HepG2 (cell line): Measurements from ENCODE around the gene SAMD13. TPM values are rescaled to one million over a fixed set of nuclear protein-coding genes. Genes with fewer than 3 reads are reported as not detected.

Source experiments
- ATAC-seq: fragments of 200-7000 bp; cut with Tn5 transposase; 3 replicates; pipeline ENCODE4 v1.9.1; 2020; ENCODE audit warnings: mild to moderate bottlenecking, moderate library complexity
- BruUV-seq: library from RNA; stranded (reverse); fragments of 400-500 nt; replicated peaks from 2 replicates; lab custom pipeline; 2021; lab: Mats Ljungman, UMichigan
- CTCF ChIA-PET: fragments of 300-600 bp; formaldehyde crosslinking; extraction: SDS; loops from one replicate; lab custom pipeline; 2021; ENCODE audit warnings: low total read pairs, inconsistent platforms, low intra/inter-chr PET ratio; lab: Yijun Ruan, JAX
- POLR2A ChIA-PET: fragments of 350-600 bp; sonication (Branson Sonifier 250); formaldehyde crosslinking; loops from one replicate; lab custom pipeline; 2020; ENCODE audit warnings: antibody characterized with exemption, inconsistent platforms; lab: Yijun Ruan, JAX
- DNase-seq: peaks from one replicate; pipeline ENCODE4 v3.0.0-alpha.2; 2015; ENCODE audit warnings: low spot score
- FAIRE-seq: peaks from 3 replicates; lab custom pipeline; 2011; peaks lifted over from hg19 to GRCh38; lab: Jason Lieb, UNC
- H2AFZ ChIP-seq: one replicate; pipeline ENCODE4 v1.6.1; 2011; ENCODE audit warnings: low read length, inconsistent platforms
- H3K27ac ChIP-seq: fragments of 300-600 bp; 3 replicates; pipeline ENCODE4 v1.8.0; 2011; ENCODE audit warnings: mixed run types, mild to moderate bottlenecking, mixed read lengths, low read length, inconsistent platforms; ENCODE audit not compliant: insufficient read depth; ENCODE audit errors: extremely low read length
- H3K27me3 ChIP-seq, 2 experiments: fragments of 200-600 bp in 1 of 2; 2 replicates in 1 of 2; 3 replicates in 1 of 2; pipeline versions ENCODE4 v1.6.0 to v1.8.0; 2011; ENCODE audit warnings: low read length in 2 of 2, mild to moderate bottlenecking in 2 of 2, moderate library complexity in 2 of 2, inconsistent platforms in 1 of 2; ENCODE audit not compliant: insufficient read depth in 2 of 2, control insufficient read depth in 1 of 2
- H3K36me3 ChIP-seq, 2 experiments: fragments of 200-600 bp in 1 of 2; replicated peaks in 1 of 2; 2 replicates in 1 of 2; 3 replicates in 1 of 2; pipeline versions ENCODE4 v1.5.1 to v1.8.0; 2011; ENCODE audit warnings: low read length in 2 of 2, inconsistent platforms in 1 of 2; ENCODE audit not compliant: insufficient read depth in 2 of 2, control insufficient read depth in 1 of 2
- H3K4me1 ChIP-seq: 2 replicates; pipeline ENCODE4 v1.5.1; 2012; ENCODE audit warnings: low read length, inconsistent platforms; ENCODE audit not compliant: insufficient read depth
- H3K4me2 ChIP-seq: 2 replicates; pipeline ENCODE4 v1.6.0; 2011; ENCODE audit warnings: low read depth, low read length, inconsistent platforms
- H3K4me3 ChIP-seq, 3 experiments: fragments of 200-600 bp in 1 of 3; sonication (generic), shearing (Covaris generic) in 1 of 3; replicated peaks in 1 of 3; 2 replicates each; pipeline ENCODE4 v1.5.1; 2011 to 2016; ENCODE audit warnings: low read length in 3 of 3, inconsistent platforms in 2 of 3, low read depth in 2 of 3, mild to moderate bottlenecking in 2 of 3, control low read depth in 1 of 3, mixed read lengths in 1 of 3; ENCODE audit not compliant: insufficient read depth in 1 of 3
- H3K79me2 ChIP-seq: one replicate; pipeline ENCODE4 v1.6.1; 2011; ENCODE audit warnings: low read length, inconsistent platforms; ENCODE audit not compliant: insufficient read depth
- H3K9ac ChIP-seq: 2 replicates; pipeline ENCODE4 v1.6.0; 2011; ENCODE audit warnings: mild to moderate bottlenecking, low read depth, low read length, inconsistent platforms; ENCODE audit not compliant: insufficient read depth
- H3K9me3 ChIP-seq: 2 replicates; pipeline ENCODE4 v1.5.1; 2012; ENCODE audit warnings: mild to moderate bottlenecking, low read length
- H4K20me1 ChIP-seq: 2 replicates; pipeline ENCODE4 v1.6.0; 2011; ENCODE audit warnings: inconsistent platforms, mild to moderate bottlenecking, low read length, moderate library complexity; ENCODE audit not compliant: insufficient read depth
- ATF7-NPFF ChIP-seq: sonication (generic); formaldehyde crosslinking; IDR thresholded peaks from 2 replicates; pipeline ENCODE4 v1.8.1; 2023; ENCODE audit warnings: mild to moderate bottlenecking, low read depth, missing genetic modification reagents, moderate library complexity
- FOSL2 ChIP-seq: sonication (generic); formaldehyde crosslinking; IDR thresholded peaks from 2 replicates; pipeline ENCODE4 v1.4.0; 2020; ENCODE audit warnings: missing genetic modification reagents
- SIN3A ChIP-seq: IDR thresholded peaks from 2 replicates; pipeline ENCODE4 v1.6.1; 2011; ENCODE audit warnings: low read depth, mild to moderate bottlenecking, control low read depth, low read length, borderline replicate concordance
- ZNF577 ChIP-seq: sonication (generic); formaldehyde crosslinking; IDR thresholded peaks from 2 replicates; pipeline ENCODE4 v1.4.0; 2020; ENCODE audit warnings: mild to moderate bottlenecking, low read depth, missing genetic modification reagents, borderline replicate concordance
- WGBS: methylation state at CpG from one replicate; pipeline ENCODE4 v1.1.6; 2017; ENCODE audit warnings: low lambda C conversion rate; 5-methylcytosine and 5-hydroxymethylcytosine counted together
- in situ Hi-C: cut with HindIII; loops from 2 replicates; pipeline ENCODE4 v1.10.0; 2017; ENCODE audit warnings: low pct_unique_long_range_greater_than_20kb; ENCODE audit not compliant: extremely low pct_ligation_motif_present
- intact Hi-C: fragments of 100-400 bp; cut with micrococcal nuclease; formaldehyde crosslinking; loops from one replicate; pipeline ENCODE4 v1.10.0; 2022; ENCODE audit not compliant: unreplicated experiment
- polyA plus RNA-seq, 8 experiments: library from polyadenylated mRNA; depleted of rRNA in 3 of 8; stranded (reverse) in 7 of 8; unstranded in 1 of 8; fragments of >200 nt; fragmentation: Illumina TruSeq in 4 of 8; extraction: Trizol in 4 of 8; gene quantifications; 2 replicates each; pipeline versions ENCODE4 v1.2.1 to v1.2.3, GENCODE V29; 2011 to 2016; ENCODE audit warnings: low read depth in 4 of 8, missing spikeins in 1 of 8, mixed read lengths in 1 of 8; ENCODE audit not compliant: insufficient read depth in 1 of 8
- total RNA-seq, 5 experiments: library from RNA; depleted of rRNA; stranded (reverse); fragments of >200 nt; fragmentation: Illumina TruSeq; extraction: Trizol; gene quantifications; 2 replicates each; pipeline ENCODE4 v1.2.3, GENCODE V29; 2016; ENCODE audit warnings: low read depth in 1 of 5
- TF ChIP-seq, protein P1 (sequence below): sonication (generic); formaldehyde crosslinking; conservative IDR thresholded peaks from 2 replicates; pipeline ENCODE4 v1.8.0; 2022; ENCODE audit warnings: mild to moderate bottlenecking, moderate library complexity, missing genetic modification reagents
- TF ChIP-seq, protein P2 (sequence below): sonication (generic); formaldehyde crosslinking; IDR thresholded peaks from 2 replicates; pipeline ENCODE4 v1.8.0; 2022; ENCODE audit warnings: low read depth, missing genetic modification reagents

Gene SAMD13
- total and polyA plus RNA-seq, 2 of the 13 experiments (the other 11 are each of a cell fraction or from before 2014, with no cell fraction given), result 0.09 to 0.18 TPM

DNA sequence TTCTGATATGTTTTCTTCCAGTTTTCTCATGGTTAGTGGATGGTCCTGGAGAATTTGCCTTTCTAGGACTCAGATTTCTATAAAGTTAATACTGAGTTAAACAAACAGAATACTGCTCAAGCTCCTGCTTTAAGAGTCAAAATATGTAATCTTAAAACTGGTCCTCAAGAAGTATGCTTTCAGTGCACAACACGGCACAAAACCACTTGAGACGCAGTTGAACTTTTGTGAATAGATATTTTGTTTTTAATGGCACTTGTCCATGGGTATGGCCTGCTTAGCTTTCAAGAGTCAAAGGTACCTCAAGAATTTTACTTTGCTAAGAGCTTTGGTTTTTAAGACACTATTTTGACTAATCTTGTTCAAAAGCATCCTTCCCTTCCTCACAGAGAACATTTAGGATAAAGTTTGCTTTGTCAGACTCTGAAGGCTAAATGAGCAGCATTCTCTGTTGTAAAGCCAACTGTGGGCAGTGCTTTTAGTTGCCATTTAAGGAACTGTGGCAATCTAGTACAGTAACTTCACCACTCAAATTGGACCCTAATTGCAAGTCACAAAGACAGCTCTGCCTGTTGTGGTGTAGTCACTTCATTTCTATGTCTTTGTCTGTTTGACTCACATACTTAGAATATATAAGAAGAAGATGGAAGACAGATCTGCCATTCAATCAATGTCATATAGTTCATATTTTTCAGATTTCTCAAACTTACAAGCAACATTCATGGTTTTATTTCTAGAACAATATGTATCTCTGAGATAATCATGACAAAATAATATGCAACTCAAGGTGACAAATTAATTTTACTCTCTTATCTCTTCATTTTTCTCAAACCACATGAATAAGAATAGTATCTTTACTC lies 28.8 kb downstream of the SAMD13 start (continued):
- TF ChIP-seq, protein P1, sequence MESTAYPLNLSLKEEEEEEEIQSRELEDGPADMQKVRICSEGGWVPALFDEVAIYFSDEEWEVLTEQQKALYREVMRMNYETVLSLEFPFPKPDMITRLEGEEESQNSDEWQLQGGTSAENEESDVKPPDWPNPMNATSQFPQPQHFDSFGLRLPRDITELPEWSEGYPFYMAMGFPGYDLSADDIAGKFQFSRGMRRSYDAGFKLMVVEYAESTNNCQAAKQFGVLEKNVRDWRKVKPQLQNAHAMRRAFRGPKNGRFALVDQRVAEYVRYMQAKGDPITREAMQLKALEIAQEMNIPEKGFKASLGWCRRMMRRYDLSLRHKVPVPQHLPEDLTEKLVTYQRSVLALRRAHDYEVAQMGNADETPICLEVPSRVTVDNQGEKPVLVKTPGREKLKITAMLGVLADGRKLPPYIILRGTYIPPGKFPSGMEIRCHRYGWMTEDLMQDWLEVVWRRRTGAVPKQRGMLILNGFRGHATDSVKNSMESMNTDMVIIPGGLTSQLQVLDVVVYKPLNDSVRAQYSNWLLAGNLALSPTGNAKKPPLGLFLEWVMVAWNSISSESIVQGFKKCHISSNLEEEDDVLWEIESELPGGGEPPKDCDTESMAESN (CRISPR knock-in tag), result no peak
- TF ChIP-seq, all 625 proteins: peak for 0

DNA sequence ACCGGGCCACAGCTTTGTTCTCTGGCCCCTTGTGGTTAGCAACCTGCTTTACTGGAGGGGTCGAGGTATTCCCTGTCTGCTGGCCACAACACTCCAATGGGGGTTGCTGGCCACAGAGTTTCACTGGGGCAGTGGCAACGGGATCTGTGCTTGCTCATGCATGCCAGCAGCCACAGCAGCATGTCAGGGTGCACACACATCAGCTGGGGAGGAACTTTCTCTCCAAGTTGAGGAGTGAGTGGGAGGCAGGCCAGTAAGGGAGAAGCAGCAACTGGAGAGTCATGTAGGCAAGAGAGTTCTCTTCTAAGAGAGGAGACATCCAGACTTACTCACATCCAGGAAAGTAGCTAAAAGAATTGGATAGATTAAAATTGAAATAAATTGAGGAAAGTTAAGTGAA lies 38.0 kb downstream of the SAMD13 start:
- no peaks in the 10 kb centered on the region for H3K4me1 ChIP-seq
- FAIRE-seq (no peak), DNase-seq (no peak), ATAC-seq (no peak)
- no peaks in the 10 kb centered on the region for H3K27me3 ChIP-seq
- no peak overlapping the region for H3K9ac ChIP-seq
- intact Hi-C loops, result no loop called here
- 0% methylated on average over 2 of the region's 3 CpGs for WGBS
- H4K20me1 ChIP-seq, result no peaks in the 10 kb centered on the region
- ChIA-PET CTCF (no interaction called here), POLR2A (no interaction called here)
- in situ Hi-C loops, result no loop called here
- H3K27ac ChIP-seq, result no peak overlapping the region
- no TSS peak for BruUV-seq
- peaks cover 16% of the 10 kb centered on the region; the same call in 1 of the 2 replicates for H3K9me3 ChIP-seq
- no peak overlapping the region for H2AFZ ChIP-seq
- no peak for TF ChIP-seq ATF7-NPFF (CRISPR knock-in tag)
- TF ChIP-seq FOSL2 (CRISPR knock-in tag), result no peak
- TF ChIP-seq ZNF577 (CRISPR knock-in tag), result no peak
- TF ChIP-seq SIN3A, result no peak
- TF ChIP-seq, protein P2, sequence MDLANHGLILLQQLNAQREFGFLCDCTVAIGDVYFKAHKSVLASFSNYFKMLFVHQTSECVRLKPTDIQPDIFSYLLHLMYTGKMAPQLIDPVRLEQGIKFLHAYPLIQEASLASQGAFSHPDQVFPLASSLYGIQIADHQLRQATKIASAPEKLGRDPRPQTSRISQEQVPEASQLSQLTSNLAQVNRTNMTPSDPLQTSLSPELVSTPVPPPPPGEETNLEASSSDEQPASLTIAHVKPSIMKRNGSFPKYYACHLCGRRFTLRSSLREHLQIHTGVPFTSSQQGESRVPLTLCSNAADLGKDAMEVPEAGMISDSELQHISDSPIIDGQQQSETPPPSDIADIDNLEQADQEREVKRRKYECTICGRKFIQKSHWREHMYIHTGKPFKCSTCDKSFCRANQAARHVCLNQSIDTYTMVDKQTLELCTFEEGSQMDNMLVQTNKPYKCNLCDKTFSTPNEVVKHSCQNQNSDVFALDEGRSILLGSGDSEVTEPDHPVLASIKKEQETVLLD (CRISPR knock-in tag), result no peak
- H3K4me2 ChIP-seq, result no peak overlapping the region
- no peak overlapping the region for H3K4me3 ChIP-seq
- no peaks in the 10 kb centered on the region for H3K79me2 ChIP-seq
- H3K36me3 ChIP-seq, result no peaks in the 10 kb centered on the region
